Measurements from ENCODE around the gene STX17. TPM values are rescaled to one million over a fixed set of nuclear protein-coding genes. Genes with fewer than 3 reads are reported as not detected.
A peak's percentile ranks its signal among the peaks of the same experiment; 100 is the strongest.

The STX17 gene
- total RNA-seq, 1 donor from 2014 or later: 25.1 TPM

DNA sequence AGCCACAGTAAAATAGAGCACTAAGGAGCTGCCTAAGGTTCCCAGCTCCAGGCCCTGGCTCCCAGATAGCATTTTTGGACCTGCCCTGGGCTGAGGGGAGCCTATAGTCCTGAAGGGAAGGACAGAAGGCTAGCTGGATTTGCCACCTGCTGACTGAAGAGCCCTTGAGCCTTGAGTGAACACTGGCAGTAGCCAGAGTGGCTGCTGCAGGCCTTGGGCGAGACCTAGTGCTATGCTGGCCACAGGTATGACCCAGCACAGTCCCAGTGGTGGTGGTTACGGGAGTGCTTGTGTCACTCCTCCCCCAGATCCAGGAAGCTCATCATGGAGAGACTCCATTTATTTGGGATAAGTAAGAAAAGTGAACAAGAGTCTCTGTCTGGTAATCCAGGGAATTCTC, 10.3 kb upstream of the STX17 start:
- ATAC-seq (no peak), DNase-seq (no peak)
- intact Hi-C loops (cut with micrococcal nuclease): no loop called here

DNA sequence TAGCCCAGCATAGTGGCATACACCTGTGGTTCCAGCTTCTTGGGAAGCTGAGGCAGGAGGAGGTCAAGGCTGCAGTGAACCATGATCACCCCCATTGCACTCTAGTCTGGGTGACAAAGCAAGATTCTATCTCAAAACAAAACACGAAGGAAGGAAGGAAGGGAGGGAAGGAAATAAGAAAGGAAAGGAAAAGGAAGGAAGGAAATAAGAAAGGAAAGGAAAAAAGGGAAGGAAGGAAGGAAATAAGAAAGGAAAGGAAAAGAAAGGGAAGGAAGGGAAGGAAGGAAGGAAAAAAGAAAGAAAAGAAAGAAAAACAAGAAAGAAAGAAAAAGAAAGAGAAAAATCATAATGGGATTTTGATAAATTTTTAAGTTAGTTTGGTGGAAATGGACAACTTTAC, 3.1 kb upstream of the STX17 start:
- DNase-seq (no peak), ATAC-seq (no peak)
- intact Hi-C loops (cut with micrococcal nuclease): no loop called here

DNA sequence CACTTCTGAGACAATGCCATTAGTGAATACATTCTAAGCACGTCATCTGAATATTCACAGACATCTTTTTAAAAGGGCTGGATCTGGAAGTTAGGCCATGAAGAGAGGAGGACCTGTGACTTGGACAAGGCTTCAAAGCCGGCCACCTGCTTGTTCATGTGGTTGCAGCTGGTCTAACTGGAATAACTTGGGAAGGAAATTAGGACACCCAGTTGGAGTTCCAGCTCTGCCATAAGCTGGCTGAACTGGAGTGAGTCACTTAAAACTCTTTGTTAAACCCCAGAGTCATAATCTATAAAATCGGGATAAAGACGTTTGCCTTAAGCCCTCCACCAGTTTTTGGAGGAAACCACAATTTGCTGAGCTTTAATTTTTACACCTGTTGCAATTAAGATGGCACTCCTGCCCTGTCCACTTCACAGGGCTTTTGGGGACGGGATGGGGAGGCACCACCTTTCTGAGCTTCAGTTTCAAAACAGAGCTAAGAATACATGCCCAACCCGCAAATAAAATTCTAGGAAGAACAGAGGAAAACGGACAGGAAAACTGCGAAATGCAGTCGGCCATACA, 536 bp upstream of the STX17 start:
- DNase-seq: no peak
- ATAC-seq: no peak
- intact Hi-C loops (cut with micrococcal nuclease): no loop called here

DNA sequence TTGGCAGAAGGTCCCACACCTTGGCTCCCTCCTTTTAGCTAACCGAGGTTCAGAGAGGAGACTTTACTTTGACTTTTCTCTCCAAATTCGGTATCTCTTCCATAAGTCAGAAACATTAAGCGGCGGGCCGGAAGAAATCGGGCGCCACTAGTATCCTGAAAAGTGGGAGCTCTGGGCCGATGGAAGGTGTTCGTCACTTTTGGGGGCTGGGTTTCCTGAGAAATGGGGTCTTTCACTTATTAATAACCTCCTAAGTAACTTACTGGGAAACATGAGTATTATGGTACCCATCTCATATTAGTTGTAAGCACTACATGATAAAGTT, 716 bp downstream of the STX17 start:
- DNase-seq: no peak
- no peak for ATAC-seq
- intact Hi-C loops (cut with micrococcal nuclease): no loop called here

DNA sequence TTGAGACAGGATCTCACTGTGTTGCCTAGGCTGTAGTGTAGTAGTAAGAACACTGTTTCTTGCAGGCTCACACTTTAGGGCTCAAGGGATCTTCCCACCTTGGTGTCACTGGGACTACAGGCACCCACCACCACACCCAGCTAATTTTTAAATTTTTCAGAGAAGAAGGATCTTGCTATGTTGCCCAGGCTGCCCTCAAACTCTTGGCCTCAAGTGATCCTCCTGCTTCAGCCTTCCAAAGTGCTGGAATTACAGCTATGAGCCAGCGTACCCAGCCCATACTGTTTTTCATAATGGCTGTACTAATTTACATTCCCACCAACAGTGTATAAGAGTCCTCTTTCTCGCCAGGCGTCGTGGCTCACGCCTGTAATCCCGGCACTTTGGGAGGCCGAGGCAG, 5.1 kb downstream of the STX17 start:
- DNase-seq (no peak), ATAC-seq (no peak)
- intact Hi-C loops (cut with micrococcal nuclease): no loop called here

DNA sequence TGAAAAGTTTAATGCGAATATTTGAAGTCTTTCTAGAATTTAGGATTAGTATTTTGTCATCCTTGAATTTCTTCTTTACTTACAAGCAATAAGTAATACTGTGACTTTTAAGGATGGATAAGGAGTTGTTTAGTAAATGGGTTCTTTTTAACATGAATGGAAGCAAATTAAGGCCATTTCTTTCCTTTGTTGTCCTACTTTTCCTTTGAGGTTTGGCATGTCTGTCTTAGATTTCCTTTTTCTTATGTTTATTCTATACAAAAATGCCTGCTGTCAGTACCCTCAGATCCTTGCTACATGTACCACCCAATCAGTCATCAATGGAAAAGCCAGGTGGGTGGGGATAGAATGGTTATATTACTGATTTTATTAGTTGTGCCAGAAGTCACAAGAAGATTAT, 10.2 kb downstream of the STX17 start:
- DNase-seq (no peak), ATAC-seq (no peak)
- intact Hi-C loops (cut with micrococcal nuclease): no loop called here

DNA sequence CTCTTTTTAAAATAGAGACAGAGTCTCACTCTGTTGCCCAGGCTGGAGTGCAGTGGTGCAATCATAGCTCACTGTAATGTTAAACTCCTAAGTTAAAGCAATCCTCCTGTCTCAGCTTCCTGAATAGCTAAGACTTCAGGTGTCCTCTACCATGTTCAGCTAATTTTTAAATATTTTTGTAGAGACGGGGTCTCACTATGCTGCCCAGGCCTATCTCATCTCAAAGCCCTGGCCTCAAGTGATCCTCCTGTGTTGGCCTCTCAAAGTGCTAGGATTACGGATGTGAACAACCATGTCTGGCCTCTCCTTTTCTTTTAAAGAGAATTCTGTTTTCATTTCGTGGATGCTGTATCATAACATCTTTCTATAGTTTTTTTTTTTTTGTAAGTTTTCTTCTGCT, 11.7 kb downstream of the STX17 start:
- no peak for DNase-seq
- intact Hi-C loops (cut with micrococcal nuclease): no loop called here
- no peak for ATAC-seq

DNA sequence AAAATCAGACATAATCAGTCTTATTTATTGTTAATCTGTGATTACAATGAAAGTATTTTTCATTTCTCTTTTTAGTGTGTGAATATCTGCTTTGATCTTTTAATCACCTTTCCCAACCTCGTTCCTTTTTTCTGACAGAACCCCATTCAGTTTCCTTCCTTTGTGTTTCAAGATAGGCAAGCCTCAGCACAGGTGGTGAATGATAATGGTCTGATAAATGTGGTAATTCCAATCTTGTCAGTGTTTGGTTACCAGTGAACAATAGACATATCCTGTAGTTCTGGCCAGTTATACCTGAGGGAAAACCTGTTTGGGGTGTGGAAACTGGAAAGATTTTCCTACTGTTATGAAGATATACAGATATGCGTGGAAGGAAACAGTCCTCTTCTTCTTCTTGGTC, 13.5 kb downstream of the STX17 start:
- no peak for ATAC-seq
- no peak for DNase-seq
- intact Hi-C loops (cut with micrococcal nuclease): no loop called here

DNA sequence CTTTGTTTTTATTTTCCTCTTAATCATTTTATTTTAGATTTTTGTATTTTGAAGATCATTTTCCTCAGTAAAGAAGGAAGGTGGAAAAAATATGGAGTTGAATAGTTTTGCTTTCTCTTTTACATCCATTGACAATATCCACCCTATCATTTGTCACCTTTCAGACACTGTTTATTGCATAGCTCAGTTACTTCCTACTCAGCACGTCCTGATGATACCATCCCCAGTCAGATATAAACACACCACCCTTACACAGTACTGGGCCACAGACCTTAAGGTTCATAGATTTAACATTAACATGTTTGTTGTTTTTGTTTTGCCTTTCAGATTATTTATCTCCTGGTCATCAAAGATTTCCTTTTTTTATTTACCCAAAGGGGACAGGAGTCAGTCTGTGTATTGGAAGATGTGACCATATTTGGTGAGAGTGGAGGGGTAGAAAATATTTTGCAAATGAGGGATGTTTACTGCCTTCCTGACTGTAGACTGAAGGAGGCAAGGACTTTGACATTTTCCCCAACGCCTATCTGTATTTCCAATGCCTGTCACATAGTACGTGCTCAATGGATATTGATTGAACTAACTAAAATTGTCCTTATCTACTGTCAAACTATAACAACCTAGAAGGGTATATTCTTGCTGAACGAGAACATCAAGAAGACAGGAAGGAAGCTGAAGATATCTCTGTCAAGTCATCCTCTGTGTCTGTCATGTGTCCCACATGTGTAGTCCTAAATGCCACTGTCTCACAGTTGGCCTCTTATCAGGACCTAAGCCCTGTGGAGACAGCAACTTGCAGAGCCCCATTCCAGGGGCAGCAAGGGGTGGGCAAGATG, 15.6 kb downstream of the STX17 start:
- ATAC-seq: no peak
- DNase-seq: no peak
- intact Hi-C loops (cut with micrococcal nuclease): no loop called here

DNA sequence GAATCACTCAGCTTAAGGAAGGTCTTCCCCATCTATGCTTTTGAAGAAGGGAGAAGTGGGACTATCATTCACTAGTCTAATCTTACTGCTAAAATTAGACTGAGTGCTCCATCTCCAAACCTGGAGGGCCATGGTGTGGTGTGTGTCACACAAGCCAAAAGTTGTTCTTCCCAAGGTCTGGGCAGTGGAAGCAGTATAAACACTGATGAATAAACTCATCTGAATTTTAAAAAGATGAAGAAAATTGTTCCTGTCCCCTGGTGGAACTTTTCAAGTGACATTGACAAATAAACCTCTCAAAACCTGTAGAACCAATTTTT, 16.2 kb downstream of the STX17 start:
- no peak for DNase-seq
- intact Hi-C loops (cut with micrococcal nuclease): no loop called here
- ATAC-seq: peak; percentile 58

DNA sequence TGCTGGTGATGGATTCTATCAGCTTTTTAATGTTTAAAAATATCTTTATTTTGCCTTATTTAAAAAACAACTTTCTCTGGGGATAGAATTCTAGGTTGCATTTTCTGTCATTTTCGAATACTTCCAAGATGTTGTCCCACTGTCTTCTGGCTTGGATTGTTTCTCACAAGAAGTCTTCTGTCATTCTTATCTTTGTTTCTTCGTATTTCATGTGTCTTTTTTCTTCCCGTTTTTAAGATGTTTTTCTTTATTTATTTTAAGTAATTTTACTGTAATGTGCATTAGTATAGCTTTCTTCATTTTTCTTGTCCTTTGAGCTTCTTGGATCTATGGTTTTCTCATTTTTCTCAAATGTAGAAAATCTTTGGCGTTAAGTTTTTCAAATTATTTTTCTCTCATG, 19.1 kb downstream of the STX17 start:
- intact Hi-C loops (cut with micrococcal nuclease): no loop called here
- ATAC-seq (no peak), DNase-seq (no peak)

DNA sequence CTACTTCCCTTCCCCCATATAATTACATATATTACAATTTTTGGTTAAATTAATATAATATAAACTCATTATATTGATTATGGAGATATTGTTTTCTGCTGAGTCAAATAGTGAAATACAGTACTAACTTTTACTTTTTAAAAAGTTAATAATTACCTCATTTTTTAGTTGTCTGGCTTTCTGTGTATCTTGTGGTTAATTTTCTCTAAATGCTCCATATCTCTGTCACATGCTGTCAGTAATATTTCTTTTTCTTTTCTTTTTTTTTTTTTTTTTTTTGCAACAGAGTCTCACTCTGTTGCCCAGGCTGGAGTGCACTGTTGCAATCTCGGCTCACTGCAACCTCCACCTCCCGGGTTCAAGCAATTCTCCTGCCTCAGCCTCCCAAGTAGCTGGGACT, 23.2 kb downstream of the STX17 start:
- intact Hi-C loops (cut with micrococcal nuclease): no loop called here
- no peak for ATAC-seq
- no peak for DNase-seq

DNA sequence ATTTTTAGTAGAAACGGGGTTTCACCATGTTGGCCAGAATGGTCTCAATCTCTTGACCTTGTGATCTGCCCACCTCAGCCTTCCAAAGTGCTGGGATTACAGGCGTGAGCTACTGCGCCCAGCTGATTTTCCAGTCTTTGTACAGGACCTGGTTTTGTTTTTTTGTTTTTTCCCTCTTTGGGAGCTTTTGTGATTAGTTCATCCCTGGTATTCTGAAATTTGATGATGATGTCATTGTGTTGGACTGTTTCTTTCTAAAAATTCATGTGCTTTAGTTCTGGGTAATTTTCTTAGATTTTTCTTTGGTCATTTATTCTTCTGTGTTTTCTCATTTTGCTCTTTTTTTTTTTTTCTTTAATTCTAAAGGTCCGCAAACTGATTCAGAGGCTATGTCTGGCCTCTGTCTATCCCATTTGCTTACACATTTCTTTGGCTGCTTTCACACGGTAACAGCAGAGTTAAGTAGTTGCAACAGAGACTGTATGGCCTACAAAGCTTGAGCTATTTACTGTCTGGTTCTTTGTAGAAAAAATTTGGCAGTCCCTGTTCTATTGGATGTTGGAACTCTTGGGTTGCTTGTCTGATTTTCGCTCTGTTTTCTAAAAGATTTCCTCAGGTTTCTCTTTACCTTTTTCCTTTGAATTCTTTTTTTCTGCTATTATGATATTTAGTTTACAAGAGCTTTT, 24.8 kb downstream of the STX17 start:
- intact Hi-C loops (cut with micrococcal nuclease): no loop called here
- ATAC-seq: no peak
- no peak for DNase-seq

DNA sequence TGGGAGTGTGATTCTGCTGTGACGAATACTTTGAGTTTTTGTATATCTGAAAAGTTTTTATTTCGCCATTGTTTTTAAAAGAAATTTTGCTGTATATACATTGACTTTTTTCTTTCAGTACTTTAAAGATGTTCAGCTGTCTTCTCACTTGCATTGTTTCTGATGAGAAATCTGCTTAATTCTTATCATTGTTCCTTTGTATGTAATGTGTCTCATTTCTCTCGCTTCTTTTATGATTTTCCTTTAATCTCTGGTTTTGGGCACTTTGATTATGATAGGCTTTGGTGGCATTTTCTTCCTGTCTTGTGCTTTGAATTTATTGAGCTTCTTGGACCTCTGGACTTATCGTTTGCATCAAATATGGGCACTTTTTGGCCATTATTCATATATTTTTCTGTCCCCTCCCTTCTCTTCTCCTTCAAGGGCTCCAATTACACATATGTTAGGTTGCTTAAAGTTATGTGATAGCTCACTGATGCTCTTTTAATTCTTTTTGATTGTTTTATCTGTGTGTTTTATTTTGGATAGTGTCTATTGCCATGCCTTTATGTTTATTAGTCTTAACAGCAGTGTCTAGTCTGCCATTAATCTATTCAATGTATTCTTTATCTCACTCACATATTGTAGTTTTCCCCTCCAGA, 30.6 kb downstream of the STX17 start:
- DNase-seq: no peak
- intact Hi-C loops (cut with micrococcal nuclease): no loop called here
- no peak for ATAC-seq

DNA sequence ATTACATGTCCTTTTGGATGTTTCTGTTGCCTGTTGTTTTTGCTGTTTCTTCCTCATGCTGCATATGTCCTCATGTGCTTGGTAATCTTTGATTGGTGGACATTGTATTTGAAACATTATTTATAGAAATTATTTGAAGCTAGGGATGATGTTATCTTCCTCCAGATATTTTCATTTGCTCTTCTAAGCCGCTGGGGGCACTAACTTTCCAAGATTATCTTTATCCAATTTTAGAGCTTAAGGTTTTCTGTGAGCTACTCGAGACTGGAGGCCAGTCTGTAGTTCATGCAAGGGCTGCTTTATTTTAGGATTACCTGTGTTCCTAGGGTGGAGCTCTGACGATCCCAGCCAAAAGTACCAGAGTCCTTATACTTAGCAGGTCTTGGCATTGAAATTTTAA, 40.9 kb downstream of the STX17 start:
- DNase-seq (no peak), ATAC-seq (no peak)
- intact Hi-C loops (cut with micrococcal nuclease): no loop called here

DNA sequence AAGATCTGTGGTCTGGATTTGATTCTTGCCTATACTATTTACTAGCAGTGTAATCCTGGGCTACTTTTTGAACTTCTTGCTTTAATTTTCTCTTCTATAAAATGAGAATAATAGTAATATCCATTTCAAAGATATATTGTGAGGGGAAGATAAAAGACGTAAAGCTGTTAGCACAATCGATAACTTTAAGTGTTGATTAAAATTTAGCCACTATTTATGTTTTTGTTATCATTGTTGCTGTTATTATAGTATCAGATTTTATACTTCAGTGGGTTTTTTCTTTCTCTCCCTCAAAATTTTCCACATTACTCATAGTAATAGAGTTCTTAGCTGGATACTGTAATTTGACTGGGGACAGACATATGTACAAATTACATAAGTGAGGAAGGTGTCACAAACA, 42.0 kb downstream of the STX17 start:
- intact Hi-C loops (cut with micrococcal nuclease): no loop called here
- DNase-seq: no peak

DNA sequence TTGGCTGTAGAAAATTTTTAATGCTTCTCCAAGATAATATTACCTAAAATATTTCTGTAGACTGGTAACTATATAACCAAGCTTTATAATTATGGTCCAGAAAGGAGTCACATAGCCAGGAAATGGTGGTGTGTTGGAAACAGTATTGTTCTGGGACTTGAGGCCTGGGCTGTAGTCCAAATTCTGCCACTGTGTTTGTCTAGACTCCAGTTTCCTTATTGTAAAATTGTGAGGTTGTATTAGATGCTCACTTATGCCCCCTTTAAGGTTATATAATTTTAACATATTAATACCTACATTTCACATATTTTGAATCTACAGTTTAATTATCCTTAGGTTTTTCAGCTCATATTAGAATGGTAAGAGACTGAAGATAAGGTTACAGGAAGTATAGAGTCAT, 42.4 kb downstream of the STX17 start:
- intact Hi-C loops (cut with micrococcal nuclease): no loop called here
- DNase-seq (no peak), ATAC-seq (peak; percentile 41)

More for the DNA sequence above, 42.0 kb downstream of the STX17 start:
- ATAC-seq: no peak

DNA sequence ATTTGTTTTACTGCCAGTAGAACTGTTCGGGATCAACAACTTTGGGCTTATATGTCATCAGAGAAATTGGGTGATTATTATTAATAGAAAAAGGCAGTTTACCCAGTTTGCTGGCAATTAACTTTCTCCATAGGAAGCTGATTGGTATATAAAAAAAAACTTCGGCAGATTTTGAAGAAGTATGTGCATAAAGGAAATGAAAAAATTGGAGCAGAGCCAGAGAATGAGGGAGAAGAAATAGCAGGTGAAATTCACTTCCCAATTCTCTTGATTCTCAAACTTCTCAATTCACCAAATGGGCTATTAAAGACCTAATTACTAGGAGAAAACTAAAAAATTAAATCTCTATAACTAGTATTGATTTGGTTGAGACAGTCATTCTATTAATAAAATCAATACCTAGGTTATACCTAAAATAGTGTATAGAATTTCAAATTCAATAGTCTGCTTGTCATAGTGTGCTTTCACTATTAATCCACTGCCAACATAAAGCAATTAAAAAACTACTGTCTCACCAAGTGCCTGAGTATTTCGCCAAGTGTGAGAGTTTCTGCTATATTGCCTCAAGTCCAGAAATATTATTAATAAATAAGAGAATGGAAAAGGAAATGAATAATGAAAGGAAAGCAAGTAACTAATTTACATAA, 47.5 kb downstream of the STX17 start:
- DNase-seq (no peak), ATAC-seq (no peak)
- intact Hi-C loops (cut with micrococcal nuclease): no loop called here

DNA sequence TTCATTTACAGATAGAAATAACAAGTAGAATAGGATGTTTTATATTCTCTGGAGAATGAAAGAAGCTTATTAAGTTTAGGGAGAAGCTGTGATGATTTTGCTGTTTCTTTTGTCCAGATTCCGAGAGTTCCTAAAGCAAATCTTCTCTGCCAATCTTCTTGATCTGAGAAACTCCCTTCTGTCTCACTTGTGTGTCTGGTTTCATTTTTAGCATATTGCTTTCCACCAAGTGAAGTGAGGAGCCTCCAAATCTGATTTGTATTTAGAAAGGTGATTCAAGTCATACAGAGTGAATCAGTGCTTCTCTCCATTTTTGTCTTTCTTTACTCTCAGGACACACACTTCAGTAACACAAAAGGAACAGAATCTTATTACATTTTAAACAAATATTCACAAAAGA, 48.4 kb downstream of the STX17 start:
- intact Hi-C loops (cut with micrococcal nuclease): no loop called here
- ATAC-seq (no peak), DNase-seq (no peak)

DNA sequence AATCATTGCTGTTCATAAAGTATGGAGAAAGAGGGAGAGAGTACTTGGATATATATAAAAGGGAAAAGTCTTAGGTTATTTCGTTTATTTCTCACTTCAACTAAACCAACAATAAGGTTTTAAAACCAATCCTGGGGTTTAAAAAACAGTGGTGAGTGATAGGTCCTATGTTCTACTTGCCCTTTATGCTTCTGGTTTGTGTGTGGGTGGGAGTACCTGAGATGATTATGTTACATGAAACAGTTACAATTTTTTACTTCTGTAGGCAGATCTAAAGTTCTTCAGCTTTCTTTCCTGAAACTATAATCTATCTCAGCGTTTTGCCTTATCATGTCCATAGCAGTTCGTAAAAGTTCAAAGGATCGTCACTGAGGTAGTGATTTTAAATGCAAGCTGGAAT, 49.2 kb downstream of the STX17 start:
- DNase-seq: no peak
- intact Hi-C loops (cut with micrococcal nuclease): no loop called here

More for the DNA sequence above, 49.2 kb downstream of the STX17 start:
- ATAC-seq: no peak

Measured in left ventricle myocardium superior (tissue), 1 donor.